ENCODE data around the gene ZIC4.

ZIC4 gene

DNA sequence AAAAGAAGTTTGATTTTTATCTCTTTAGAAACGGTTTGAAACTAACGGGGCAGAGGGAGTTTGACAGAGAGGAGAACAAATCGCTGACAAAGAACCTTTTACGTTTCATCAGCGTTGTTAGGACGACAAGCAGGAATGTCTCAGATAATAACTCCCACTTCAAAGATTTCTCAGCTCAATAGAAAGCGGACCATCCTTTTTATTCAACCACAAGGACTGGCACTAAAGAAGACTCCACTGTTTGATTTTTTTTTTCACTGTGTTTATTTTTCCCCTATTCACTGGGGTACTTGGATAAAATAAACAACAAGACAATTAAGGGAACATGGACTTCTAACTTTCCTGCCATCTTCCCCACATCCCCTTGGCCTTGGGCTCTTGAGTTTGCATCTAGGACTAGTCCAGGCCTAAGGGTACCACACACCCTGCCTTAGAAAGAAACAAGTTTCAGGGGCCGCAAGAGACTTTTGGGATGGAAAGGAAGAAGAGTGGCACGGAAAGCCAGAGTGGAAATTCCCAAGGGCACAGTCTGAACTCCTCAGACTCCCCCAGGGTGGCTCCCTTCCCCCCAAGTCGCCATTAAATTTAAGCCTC is 19.0 kb downstream of the ZIC4 start:
- Histone ChIP-seq H3K9me3 (ENCODE audit: control insufficient read depth, insufficient read depth, low read depth, low read length) (no peaks in the 10 kb centered on the region), H3K27ac (ENCODE audit: low read depth, low read length) (no peak overlapping the region), H3K9ac (ENCODE audit: low read length) (no peak overlapping the region), H3K4me3 (ENCODE audit: low read depth, low read length) (no peak overlapping the region), H3K4me1 (ENCODE audit: control insufficient read depth, insufficient read depth, low read length) (peaks cover 63% of the 10 kb centered on the region), H3K36me3 (ENCODE audit: control insufficient read depth, insufficient read depth, low read length) (no peaks in the 10 kb centered on the region), H3K27me3 (ENCODE audit: control insufficient read depth, insufficient read depth, low read length) (peaks cover 100% of the 10 kb centered on the region)

DNA sequence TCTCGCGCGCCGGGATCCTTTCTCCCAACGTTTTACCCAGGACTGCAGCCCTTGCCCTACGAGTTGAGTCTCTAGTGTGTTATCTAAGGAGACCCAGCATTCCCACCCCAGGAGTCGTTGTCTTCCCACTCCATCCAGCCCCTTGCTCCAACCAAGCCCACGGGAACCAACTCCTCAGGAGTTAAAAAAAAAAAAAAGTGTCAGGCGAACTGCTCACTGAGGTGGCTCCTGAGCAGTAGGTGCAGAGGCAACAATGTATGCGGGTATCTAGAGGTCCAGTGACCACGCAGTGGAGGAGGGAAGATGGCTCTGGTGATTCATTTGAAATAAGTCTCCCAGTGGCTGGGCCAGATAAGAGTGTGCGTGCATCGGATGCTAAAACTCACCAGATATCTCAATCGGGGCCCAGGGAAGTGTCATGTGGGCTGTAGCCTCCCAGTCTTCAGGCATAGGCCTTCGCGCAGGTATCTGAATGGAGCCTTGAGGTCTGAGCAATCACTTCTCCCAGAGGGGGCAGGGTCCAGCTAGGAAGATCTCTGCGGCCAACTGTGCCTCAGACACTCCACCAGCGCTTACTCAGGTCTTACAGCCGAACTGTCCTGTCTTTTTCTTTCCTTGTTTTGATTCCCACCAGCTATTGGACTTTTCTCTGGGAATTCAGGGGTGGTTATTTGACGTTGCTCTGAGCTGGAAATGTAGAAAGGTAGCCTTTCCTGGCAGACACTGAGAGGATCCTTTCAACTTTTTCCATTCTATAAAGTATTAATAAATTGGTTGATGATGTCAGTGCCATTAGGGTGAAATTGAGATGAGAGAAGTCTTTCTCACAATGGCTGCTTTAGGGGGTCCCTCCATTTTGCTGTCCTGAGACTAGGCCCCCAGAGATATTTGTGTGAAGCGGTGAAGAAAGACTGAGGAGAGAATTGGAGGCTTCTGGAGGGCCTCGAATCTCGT is 21.0 kb downstream of the ZIC4 start:
- Histone ChIP-seq H3K36me3 (ENCODE audit: control insufficient read depth, insufficient read depth, low read length) (no peaks in the 10 kb centered on the region), H3K9me3 (ENCODE audit: control insufficient read depth, insufficient read depth, low read depth, low read length) (no peaks in the 10 kb centered on the region), H3K4me1 (ENCODE audit: control insufficient read depth, insufficient read depth, low read length) (peaks cover 64% of the 10 kb centered on the region), H3K9ac (ENCODE audit: low read length) (no peak overlapping the region), H3K27ac (ENCODE audit: low read depth, low read length) (no peak overlapping the region), H3K4me3 (ENCODE audit: low read depth, low read length) (peak overlapping the region; percentile 40; the same call in 1 of the 2 replicates), H3K27me3 (ENCODE audit: control insufficient read depth, insufficient read depth, low read length) (peaks cover 99% of the 10 kb centered on the region)

DNA sequence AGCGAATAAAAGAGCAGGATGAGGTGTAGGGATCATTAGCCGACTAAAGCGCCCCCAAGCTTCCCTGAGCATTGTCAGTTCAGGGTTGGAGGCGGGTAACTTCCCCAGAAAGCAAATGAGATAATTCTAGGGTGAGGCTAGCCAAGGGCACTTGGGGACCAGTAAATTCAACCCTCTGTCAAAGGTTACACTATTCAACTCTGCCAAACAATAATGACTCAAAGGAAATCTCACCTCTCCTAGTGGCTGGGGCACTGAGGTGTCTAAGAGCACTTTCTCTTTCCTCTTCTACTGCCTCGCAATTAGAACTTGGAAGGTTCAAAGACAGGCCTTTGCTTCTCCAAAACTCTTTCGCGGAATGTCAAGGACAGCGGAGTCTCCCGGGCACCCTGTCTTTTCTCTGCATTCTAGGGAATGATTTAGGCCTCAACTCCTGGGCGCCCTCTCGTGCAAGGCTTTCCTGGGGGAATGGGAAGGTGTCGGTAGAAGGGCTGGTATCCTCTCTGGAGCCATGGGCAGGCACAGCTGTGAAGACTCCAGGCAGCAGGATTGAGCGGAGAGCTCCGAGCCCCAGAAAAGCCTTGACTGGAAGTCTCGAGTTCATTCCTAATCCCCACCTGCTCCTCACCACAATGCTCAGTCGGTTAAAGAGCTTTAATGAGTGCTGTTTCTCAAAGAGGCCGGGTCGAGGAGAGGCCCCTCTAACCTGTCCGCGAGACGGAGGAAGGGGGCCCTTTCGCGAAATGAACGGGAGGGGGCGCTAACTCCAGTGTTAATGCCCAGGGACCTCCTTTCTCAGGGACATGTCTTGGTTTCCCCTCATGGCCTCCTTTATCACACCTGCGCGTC is 21.9 kb downstream of the ZIC4 start:
- no peak overlapping the region for H3K27ac ChIP-seq (ENCODE audit: low read depth, low read length)
- no peaks in the 10 kb centered on the region for H3K9me3 ChIP-seq (ENCODE audit: control insufficient read depth, insufficient read depth, low read depth, low read length)
- H3K36me3 ChIP-seq (ENCODE audit: control insufficient read depth, insufficient read depth, low read length), result no peaks in the 10 kb centered on the region
- peaks cover 68% of the 10 kb centered on the region for H3K4me1 ChIP-seq (ENCODE audit: control insufficient read depth, insufficient read depth, low read length)
- peak overlapping the region; percentile 40 for H3K4me3 ChIP-seq (ENCODE audit: low read depth, low read length)
- H3K27me3 ChIP-seq (ENCODE audit: control insufficient read depth, insufficient read depth, low read length), result peaks cover 99% of the 10 kb centered on the region
- no peak overlapping the region for H3K9ac ChIP-seq (ENCODE audit: low read length)

- no peak overlapping the region for H3K4me3 ChIP-seq (ENCODE audit: low read depth, low read length)
- no peak overlapping the region for H3K27ac ChIP-seq (ENCODE audit: low read depth, low read length)
- H3K36me3 ChIP-seq (ENCODE audit: control insufficient read depth, insufficient read depth, low read length), result no peaks in the 10 kb centered on the region
- no peaks in the 10 kb centered on the region for H3K9me3 ChIP-seq (ENCODE audit: control insufficient read depth, insufficient read depth, low read depth, low read length)
- peaks cover 99% of the 10 kb centered on the region for H3K27me3 ChIP-seq (ENCODE audit: control insufficient read depth, insufficient read depth, low read length)
- H3K9ac ChIP-seq (ENCODE audit: low read length), result no peak overlapping the region
- peaks cover 64% of the 10 kb centered on the region for H3K4me1 ChIP-seq (ENCODE audit: control insufficient read depth, insufficient read depth, low read length)
Measured at GRCh38 chr3:147383617-147384016, 22.7 kb downstream of the ZIC4 start.

GRCh38 chr3:147381596-147381995 is 24.7 kb downstream of the ZIC4 start:
- Histone ChIP-seq H3K9ac (ENCODE audit: low read length) (no peak overlapping the region), H3K4me1 (ENCODE audit: control insufficient read depth, insufficient read depth, low read length) (peaks cover 63% of the 10 kb centered on the region), H3K27me3 (ENCODE audit: control insufficient read depth, insufficient read depth, low read length) (peaks cover 99% of the 10 kb centered on the region), H3K36me3 (ENCODE audit: control insufficient read depth, insufficient read depth, low read length) (no peaks in the 10 kb centered on the region), H3K27ac (ENCODE audit: low read depth, low read length) (no peak overlapping the region), H3K9me3 (ENCODE audit: control insufficient read depth, insufficient read depth, low read depth, low read length) (no peaks in the 10 kb centered on the region), H3K4me3 (ENCODE audit: low read depth, low read length) (no peak overlapping the region)

GRCh38 chr3:147380977-147381376 is 25.4 kb downstream of the ZIC4 start:
- H3K9ac ChIP-seq (ENCODE audit: low read length), result no peak overlapping the region
- H3K4me1 ChIP-seq (ENCODE audit: control insufficient read depth, insufficient read depth, low read length), result peaks cover 63% of the 10 kb centered on the region
- H3K27me3 ChIP-seq (ENCODE audit: control insufficient read depth, insufficient read depth, low read length), result peaks cover 99% of the 10 kb centered on the region
- no peak overlapping the region for H3K27ac ChIP-seq (ENCODE audit: low read depth, low read length)
- no peak overlapping the region for H3K4me3 ChIP-seq (ENCODE audit: low read depth, low read length)
- no peaks in the 10 kb centered on the region for H3K9me3 ChIP-seq (ENCODE audit: control insufficient read depth, insufficient read depth, low read depth, low read length)
- H3K36me3 ChIP-seq (ENCODE audit: control insufficient read depth, insufficient read depth, low read length), result no peaks in the 10 kb centered on the region

GRCh38 chr3:147380387-147380951 is 25.9 kb downstream of the ZIC4 start:
- peaks cover 99% of the 10 kb centered on the region for H3K27me3 ChIP-seq (ENCODE audit: control insufficient read depth, insufficient read depth, low read length)

GRCh38 chr3:147379651-147380050 is 26.7 kb downstream of the ZIC4 start:
- peaks cover 54% of the 10 kb centered on the region for H3K4me1 ChIP-seq (ENCODE audit: control insufficient read depth, insufficient read depth, low read length)
- no peak overlapping the region for H3K27ac ChIP-seq (ENCODE audit: low read depth, low read length)
- H3K4me3 ChIP-seq (ENCODE audit: low read depth, low read length), result no peak overlapping the region
- no peaks in the 10 kb centered on the region for H3K36me3 ChIP-seq (ENCODE audit: control insufficient read depth, insufficient read depth, low read length)
- no peak overlapping the region for H3K9ac ChIP-seq (ENCODE audit: low read length)
- peaks cover 99% of the 10 kb centered on the region for H3K27me3 ChIP-seq (ENCODE audit: control insufficient read depth, insufficient read depth, low read length)
- H3K9me3 ChIP-seq (ENCODE audit: control insufficient read depth, insufficient read depth, low read depth, low read length), result no peaks in the 10 kb centered on the region

More at GRCh38 chr3:147380387-147380951, 25.9 kb downstream of the ZIC4 start:
- H3K9me3 ChIP-seq (ENCODE audit: control insufficient read depth, insufficient read depth, low read depth, low read length), result no peaks in the 10 kb centered on the region
- no peaks in the 10 kb centered on the region for H3K36me3 ChIP-seq (ENCODE audit: control insufficient read depth, insufficient read depth, low read length)
- H3K27ac ChIP-seq (ENCODE audit: low read depth, low read length), result no peak overlapping the region
- no peak overlapping the region for H3K9ac ChIP-seq (ENCODE audit: low read length)
- peaks cover 62% of the 10 kb centered on the region for H3K4me1 ChIP-seq (ENCODE audit: control insufficient read depth, insufficient read depth, low read length)
- H3K4me3 ChIP-seq (ENCODE audit: low read depth, low read length), result no peak overlapping the region

DNA sequence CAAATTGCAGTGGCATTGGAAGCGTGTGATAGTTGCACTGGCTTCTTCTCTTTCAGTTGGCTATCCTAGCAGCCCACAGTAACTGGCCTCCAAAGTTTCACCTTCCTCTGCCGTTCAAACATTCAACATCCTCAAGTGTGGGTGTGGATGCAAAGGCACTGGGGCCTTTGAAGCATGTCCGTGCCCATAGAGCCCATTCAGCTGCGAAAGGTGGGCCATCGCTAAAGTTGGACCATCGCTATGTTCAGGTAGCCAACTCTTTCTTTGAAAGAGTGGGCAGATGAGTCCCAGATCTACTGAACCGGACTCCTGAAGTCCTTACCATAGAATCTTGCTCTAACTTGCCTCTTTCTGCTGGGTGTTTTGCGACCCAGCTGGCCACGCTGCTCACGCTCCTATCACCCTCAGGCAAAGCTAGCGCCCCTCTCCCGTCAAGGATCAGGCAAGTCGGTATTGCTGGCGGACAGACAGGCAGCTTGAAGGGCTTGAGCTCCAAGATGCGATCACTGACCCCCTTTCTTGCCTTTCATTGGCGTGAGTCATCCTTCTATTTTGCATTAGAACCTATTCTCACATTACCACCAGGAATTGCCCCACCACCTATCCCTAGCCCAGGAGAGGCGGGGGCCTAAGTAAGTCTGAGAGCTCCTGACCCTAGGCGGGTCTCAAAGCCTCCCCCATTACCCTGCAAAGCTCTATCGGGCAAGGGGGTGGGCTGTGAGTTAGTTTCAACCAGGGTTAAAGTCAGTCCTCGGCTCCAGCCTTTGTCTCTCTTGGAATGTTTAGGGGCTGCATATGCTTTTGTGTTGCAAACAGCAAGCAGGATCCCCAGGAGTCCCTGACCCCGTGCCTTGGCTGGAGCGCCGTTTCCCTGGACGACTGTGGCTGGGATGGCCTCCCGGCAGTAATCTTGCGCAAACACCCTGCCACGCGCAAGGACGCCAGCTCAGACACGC is 28.7 kb downstream of the ZIC4 start:
- peaks cover 49% of the 10 kb centered on the region for H3K4me1 ChIP-seq (ENCODE audit: control insufficient read depth, insufficient read depth, low read length)
- H3K36me3 ChIP-seq (ENCODE audit: control insufficient read depth, insufficient read depth, low read length), result no peaks in the 10 kb centered on the region
- H3K9me3 ChIP-seq (ENCODE audit: control insufficient read depth, insufficient read depth, low read depth, low read length), result no peaks in the 10 kb centered on the region
- no peak overlapping the region for H3K27ac ChIP-seq (ENCODE audit: low read depth, low read length)
- peaks cover 99% of the 10 kb centered on the region for H3K27me3 ChIP-seq (ENCODE audit: control insufficient read depth, insufficient read depth, low read length)
- H3K9ac ChIP-seq (ENCODE audit: low read length), result peak overlapping the region; percentile 1
- peak overlapping the region; percentile 52 for H3K4me3 ChIP-seq (ENCODE audit: low read depth, low read length)

DNA sequence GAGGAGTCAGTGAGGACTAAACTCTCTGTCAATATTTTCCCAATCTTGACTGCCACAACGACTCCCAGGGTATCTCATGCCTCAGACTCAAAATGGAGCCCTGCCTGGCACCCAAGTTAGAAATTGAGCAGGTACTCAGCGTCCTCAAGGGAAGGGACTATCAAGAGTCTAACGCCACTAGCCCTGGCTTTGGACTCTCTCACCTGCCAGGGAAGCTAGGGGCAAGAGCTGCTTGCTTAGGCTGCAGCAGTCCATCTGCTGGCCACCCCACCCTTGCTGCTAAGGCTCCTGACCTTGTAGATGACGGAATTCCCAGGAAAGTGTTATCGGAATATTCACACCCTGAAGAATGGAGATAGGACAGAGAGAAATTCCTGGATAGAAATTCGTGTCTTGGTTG is 33.0 kb downstream of the ZIC4 start:
- H3K4me1 ChIP-seq (ENCODE audit: control insufficient read depth, insufficient read depth, low read length), result peaks cover 44% of the 10 kb centered on the region
- no peak overlapping the region for H3K9ac ChIP-seq (ENCODE audit: low read length)
- peaks cover 100% of the 10 kb centered on the region for H3K27me3 ChIP-seq (ENCODE audit: control insufficient read depth, insufficient read depth, low read length)
- H3K27ac ChIP-seq (ENCODE audit: low read depth, low read length), result no peak overlapping the region
- no peaks in the 10 kb centered on the region for H3K36me3 ChIP-seq (ENCODE audit: control insufficient read depth, insufficient read depth, low read length)
- no peak overlapping the region for H3K4me3 ChIP-seq (ENCODE audit: low read depth, low read length)
- no peaks in the 10 kb centered on the region for H3K9me3 ChIP-seq (ENCODE audit: control insufficient read depth, insufficient read depth, low read depth, low read length)
